HepG2 (cell line): Measurements from ENCODE around the gene ZNF514. TPM values are rescaled to one million over a fixed set of nuclear protein-coding genes. Genes with fewer than 3 reads are reported as not detected.

Experiments used
- ATAC-seq: fragments of 200-7000 bp; cut with Tn5 transposase; 3 replicates; pipeline ENCODE4 v1.9.1; 2020; ENCODE audit warnings: mild to moderate bottlenecking, moderate library complexity
- BruUV-seq: library from RNA; stranded (reverse); fragments of 400-500 nt; replicated peaks from 2 replicates; lab custom pipeline; 2021; lab: Mats Ljungman, UMichigan
- CTCF ChIA-PET: fragments of 300-600 bp; formaldehyde crosslinking; extraction: SDS; loops from one replicate; lab custom pipeline; 2021; ENCODE audit warnings: low total read pairs, inconsistent platforms, low intra/inter-chr PET ratio; lab: Yijun Ruan, JAX
- POLR2A ChIA-PET: fragments of 350-600 bp; sonication (Branson Sonifier 250); formaldehyde crosslinking; loops from one replicate; lab custom pipeline; 2020; ENCODE audit warnings: antibody characterized with exemption, inconsistent platforms; lab: Yijun Ruan, JAX
- DNase-seq: peaks from one replicate; pipeline ENCODE4 v3.0.0-alpha.2; 2015; ENCODE audit warnings: low spot score
- FAIRE-seq: peaks from 3 replicates; lab custom pipeline; 2011; peaks lifted over from hg19 to GRCh38; lab: Jason Lieb, UNC
- H2AFZ ChIP-seq: one replicate; pipeline ENCODE4 v1.6.1; 2011; ENCODE audit warnings: low read length, inconsistent platforms
- H3K27ac ChIP-seq: fragments of 300-600 bp; 3 replicates; pipeline ENCODE4 v1.8.0; 2011; ENCODE audit warnings: mixed run types, mild to moderate bottlenecking, mixed read lengths, low read length, inconsistent platforms; ENCODE audit not compliant: insufficient read depth; ENCODE audit errors: extremely low read length
- H3K27me3 ChIP-seq, 2 experiments: fragments of 200-600 bp in 1 of 2; 2 replicates in 1 of 2; 3 replicates in 1 of 2; pipeline versions ENCODE4 v1.6.0 to v1.8.0; 2011; ENCODE audit warnings: low read length in 2 of 2, mild to moderate bottlenecking in 2 of 2, moderate library complexity in 2 of 2, inconsistent platforms in 1 of 2; ENCODE audit not compliant: insufficient read depth in 2 of 2, control insufficient read depth in 1 of 2
- H3K36me3 ChIP-seq, 2 experiments: fragments of 200-600 bp in 1 of 2; replicated peaks in 1 of 2; 2 replicates in 1 of 2; 3 replicates in 1 of 2; pipeline versions ENCODE4 v1.5.1 to v1.8.0; 2011; ENCODE audit warnings: low read length in 2 of 2, inconsistent platforms in 1 of 2; ENCODE audit not compliant: insufficient read depth in 2 of 2, control insufficient read depth in 1 of 2
- H3K4me1 ChIP-seq: 2 replicates; pipeline ENCODE4 v1.5.1; 2012; ENCODE audit warnings: low read length, inconsistent platforms; ENCODE audit not compliant: insufficient read depth
- H3K4me2 ChIP-seq: 2 replicates; pipeline ENCODE4 v1.6.0; 2011; ENCODE audit warnings: low read depth, low read length, inconsistent platforms
- H3K4me3 ChIP-seq, 3 experiments: fragments of 200-600 bp in 1 of 3; sonication (generic), shearing (Covaris generic) in 1 of 3; replicated peaks in 1 of 3; 2 replicates each; pipeline ENCODE4 v1.5.1; 2011 to 2016; ENCODE audit warnings: low read length in 3 of 3, inconsistent platforms in 2 of 3, low read depth in 2 of 3, mild to moderate bottlenecking in 2 of 3, control low read depth in 1 of 3, mixed read lengths in 1 of 3; ENCODE audit not compliant: insufficient read depth in 1 of 3
- H3K79me2 ChIP-seq: one replicate; pipeline ENCODE4 v1.6.1; 2011; ENCODE audit warnings: low read length, inconsistent platforms; ENCODE audit not compliant: insufficient read depth
- H3K9ac ChIP-seq: 2 replicates; pipeline ENCODE4 v1.6.0; 2011; ENCODE audit warnings: mild to moderate bottlenecking, low read depth, low read length, inconsistent platforms; ENCODE audit not compliant: insufficient read depth
- H3K9me3 ChIP-seq: 2 replicates; pipeline ENCODE4 v1.5.1; 2012; ENCODE audit warnings: mild to moderate bottlenecking, low read length
- H4K20me1 ChIP-seq: 2 replicates; pipeline ENCODE4 v1.6.0; 2011; ENCODE audit warnings: inconsistent platforms, mild to moderate bottlenecking, low read length, moderate library complexity; ENCODE audit not compliant: insufficient read depth
- GMEB2 ChIP-seq: IDR thresholded peaks from 2 replicates; pipeline ENCODE4 v1.6.1; 2016; ENCODE audit warnings: missing biosample characterization, missing genetic modification reagents, low read depth
- MZF1 ChIP-seq: sonication (generic); formaldehyde crosslinking; IDR thresholded peaks from 2 replicates; pipeline ENCODE4 v1.8.1; 2023; ENCODE audit warnings: mild to moderate bottlenecking, missing genetic modification reagents, borderline replicate concordance
- NFYC ChIP-seq: IDR thresholded peaks from 2 replicates; pipeline ENCODE4 v1.6.1; 2016; ENCODE audit warnings: missing genetic modification reagents, missing compliant biosample characterization
- NR2F2 ChIP-seq: IDR thresholded peaks from 2 replicates; pipeline ENCODE4 v1.6.1; 2012; ENCODE audit warnings: low read depth, inconsistent platforms, borderline replicate concordance
- POLR2G ChIP-seq: fragments of 200-400 bp; formaldehyde crosslinking; IDR thresholded peaks from 2 replicates; pipeline ENCODE4 v1.6.1; 2018; ENCODE audit warnings: mild to moderate bottlenecking, low read depth, low read length, moderate library complexity
- PRMT3 ChIP-seq: sonication (generic); formaldehyde crosslinking; IDR thresholded peaks from 2 replicates; pipeline ENCODE4 v1.8.1; 2022; ENCODE audit warnings: low read depth, mild to moderate bottlenecking, moderate library complexity, missing genetic modification reagents, borderline replicate concordance
- SRF ChIP-seq: IDR thresholded peaks from 2 replicates; pipeline ENCODE4 v1.6.1; 2011; ENCODE audit warnings: mild to moderate bottlenecking, low read depth, low read length, moderate library complexity
- SRY ChIP-seq: sonication (generic); formaldehyde crosslinking; IDR thresholded peaks from 2 replicates; pipeline ENCODE4 v1.8.0; 2022; ENCODE audit warnings: mild to moderate bottlenecking, missing genetic modification reagents
- YEATS4 ChIP-seq: sonication (generic); formaldehyde crosslinking; IDR thresholded peaks from 2 replicates; pipeline ENCODE4 v1.4.0; 2020; ENCODE audit warnings: missing genetic modification reagents, borderline replicate concordance
- ZBTB39 ChIP-seq: sonication (generic); formaldehyde crosslinking; IDR thresholded peaks from 2 replicates; pipeline ENCODE4 v1.5.0; 2020; ENCODE audit warnings: missing genetic modification reagents
- ZMYM3 ChIP-seq: sonication (generic); formaldehyde crosslinking; IDR thresholded peaks from 2 replicates; pipeline ENCODE4 v1.5.1; 2020; ENCODE audit warnings: mild to moderate bottlenecking, missing genetic modification reagents
- ZNF225 ChIP-seq: sonication (generic); formaldehyde crosslinking; IDR thresholded peaks from 2 replicates; pipeline ENCODE4 v1.4.0; 2020; ENCODE audit warnings: mild to moderate bottlenecking, missing genetic modification reagents
- ZNF253 ChIP-seq: sonication (generic); formaldehyde crosslinking; IDR thresholded peaks from 2 replicates; pipeline ENCODE4 v1.8.0; 2022; ENCODE audit warnings: mild to moderate bottlenecking, missing genetic modification reagents, borderline replicate concordance
- ZNF274 ChIP-seq: sonication (generic); formaldehyde crosslinking; IDR thresholded peaks from 2 replicates; pipeline ENCODE4 v1.5.1; 2020; ENCODE audit warnings: mild to moderate bottlenecking, missing genetic modification reagents
- ZNF556 ChIP-seq: sonication (generic); formaldehyde crosslinking; IDR thresholded peaks from 2 replicates; pipeline ENCODE4 v1.4.0; 2020; ENCODE audit warnings: mild to moderate bottlenecking, missing genetic modification reagents, borderline replicate concordance
- ZNF562 ChIP-seq: sonication (generic); formaldehyde crosslinking; IDR thresholded peaks from 2 replicates; pipeline ENCODE4 v1.8.0; 2022; ENCODE audit warnings: missing genetic modification reagents, borderline replicate concordance
- WGBS: methylation state at CpG from one replicate; pipeline ENCODE4 v1.1.6; 2017; ENCODE audit warnings: low lambda C conversion rate; 5-methylcytosine and 5-hydroxymethylcytosine counted together
- in situ Hi-C: cut with HindIII; loops from 2 replicates; pipeline ENCODE4 v1.10.0; 2017; ENCODE audit warnings: low pct_unique_long_range_greater_than_20kb; ENCODE audit not compliant: extremely low pct_ligation_motif_present
- intact Hi-C: fragments of 100-400 bp; cut with micrococcal nuclease; formaldehyde crosslinking; loops from one replicate; pipeline ENCODE4 v1.10.0; 2022; ENCODE audit not compliant: unreplicated experiment
- polyA plus RNA-seq, 8 experiments: library from polyadenylated mRNA; depleted of rRNA in 3 of 8; stranded (reverse) in 7 of 8; unstranded in 1 of 8; fragments of >200 nt; fragmentation: Illumina TruSeq in 4 of 8; extraction: Trizol in 4 of 8; gene quantifications; 2 replicates each; pipeline versions ENCODE4 v1.2.1 to v1.2.3, GENCODE V29; 2011 to 2016; ENCODE audit warnings: low read depth in 4 of 8, missing spikeins in 1 of 8, mixed read lengths in 1 of 8; ENCODE audit not compliant: insufficient read depth in 1 of 8
- total RNA-seq, 5 experiments: library from RNA; depleted of rRNA; stranded (reverse); fragments of >200 nt; fragmentation: Illumina TruSeq; extraction: Trizol; gene quantifications; 2 replicates each; pipeline ENCODE4 v1.2.3, GENCODE V29; 2016; ENCODE audit warnings: low read depth in 1 of 5
- TF ChIP-seq, protein P1 (sequence below): sonication (generic); formaldehyde crosslinking; conservative IDR thresholded peaks from 2 replicates; pipeline ENCODE4 v1.8.0; 2022; ENCODE audit warnings: low read depth, missing genetic modification reagents

ZNF514 gene
- total and polyA plus RNA-seq, 2 of the 13 experiments (the other 11 are each of a cell fraction or from before 2014, with no cell fraction given), result 15.2 to 18.7 TPM

- H3K9ac ChIP-seq, result peak overlapping the region; percentile 81
- intact Hi-C loops (no loop called here), in situ Hi-C loops (no loop called here)
- H3K4me2 ChIP-seq, result peak overlapping the region; percentile 94
- peak; percentile 13 for DNase-seq
- ChIA-PET POLR2A (interaction anchor here (1.0 to 1.6 kb wide), 3 partner anchors 35 to 79 kb away, joined by 3 to 11 read pairs (median 4); partner anchors contain the start of gene MRPS5), CTCF (no interaction called here)
- peak; percentile 80 for ATAC-seq
- FAIRE-seq, result no peak
- no peak overlapping the region for H2AFZ ChIP-seq
- peak overlapping the region; percentile 62 to 89 (median 69) for H3K4me3 ChIP-seq
- H3K9me3 ChIP-seq, result no peaks in the 10 kb centered on the region
- H3K27ac ChIP-seq, result peak overlapping the region; percentile 43
- H3K4me1 ChIP-seq, result peaks cover 32% of the 10 kb centered on the region
- 0 out of 5 replicates have a peak, but pooled peaks cover 0 to 4% of the 10 kb centered on the region in 2 experiments for H3K36me3 ChIP-seq
- no peaks in the 10 kb centered on the region for H3K79me2 ChIP-seq
- H4K20me1 ChIP-seq, result no peaks in the 10 kb centered on the region
- no TSS peak for BruUV-seq
- H3K27me3 ChIP-seq, result no peaks in the 10 kb centered on the region
- WGBS, result 88% methylated on average over 24 of the region's 58 CpGs
- no peak for TF ChIP-seq GMEB2 (CRISPR knock-in tag)
- no peak for TF ChIP-seq NFYC (CRISPR knock-in tag)
- no peak for TF ChIP-seq MZF1 (CRISPR knock-in tag)
- peak; percentile 36 for TF ChIP-seq ZNF274 (CRISPR knock-in tag)
- TF ChIP-seq PRMT3 (CRISPR knock-in tag), result no peak
- TF ChIP-seq, protein P1, sequence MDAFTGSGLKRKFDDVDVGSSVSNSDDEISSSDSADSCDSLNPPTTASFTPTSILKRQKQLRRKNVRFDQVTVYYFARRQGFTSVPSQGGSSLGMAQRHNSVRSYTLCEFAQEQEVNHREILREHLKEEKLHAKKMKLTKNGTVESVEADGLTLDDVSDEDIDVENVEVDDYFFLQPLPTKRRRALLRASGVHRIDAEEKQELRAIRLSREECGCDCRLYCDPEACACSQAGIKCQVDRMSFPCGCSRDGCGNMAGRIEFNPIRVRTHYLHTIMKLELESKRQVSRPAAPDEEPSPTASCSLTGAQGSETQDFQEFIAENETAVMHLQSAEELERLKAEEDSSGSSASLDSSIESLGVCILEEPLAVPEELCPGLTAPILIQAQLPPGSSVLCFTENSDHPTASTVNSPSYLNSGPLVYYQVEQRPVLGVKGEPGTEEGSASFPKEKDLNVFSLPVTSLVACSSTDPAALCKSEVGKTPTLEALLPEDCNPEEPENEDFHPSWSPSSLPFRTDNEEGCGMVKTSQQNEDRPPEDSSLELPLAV (CRISPR knock-in tag), result no peak
- no peak for TF ChIP-seq ZNF562 (CRISPR knock-in tag)
- peak; percentile 51; the same call in 1 of the 2 replicates for TF ChIP-seq YEATS4 (CRISPR knock-in tag)
- 0 out of 2 replicates have a peak, but pooled peaks have one; percentile 63 for TF ChIP-seq ZBTB39
- peak; percentile 15; the same call in 1 of the 2 replicates for TF ChIP-seq POLR2G
- TF ChIP-seq ZNF253 (CRISPR knock-in tag), result no peak
- TF ChIP-seq NR2F2, result no peak
- TF ChIP-seq ZMYM3 (CRISPR knock-in tag), result no peak
- TF ChIP-seq SRY, result peak; percentile 71; the same call in 1 of the 2 replicates
- no peak for TF ChIP-seq ZNF556
- peak; percentile 61; the same call in 1 of the 2 replicates for TF ChIP-seq ZNF225 (CRISPR knock-in tag)
- no peak for TF ChIP-seq SRF
Observed at GRCh38 chr2:95158891-95159619, 593 bp downstream of the ZNF514 start.
